Endothelial cell of umbilical vein (primary cell): ENCODE measurements around the gene AXDND1. TPM values are rescaled to one million over a fixed set of nuclear protein-coding genes. Genes with fewer than 3 reads are reported as not detected.

ENCODE experiments used
- BruUV-seq: library from RNA; stranded (reverse); fragments of 400-500 nt; replicated peaks from 2 replicates; lab custom pipeline; 2021; lab: Mats Ljungman, UMichigan
- CTCF ChIA-PET: fragments of 300-600, 350-600 bp; sonication (Branson Sonifier 250); formaldehyde crosslinking; loops from one replicate; lab custom pipeline; 2021; ENCODE audit warnings: antibody characterized with exemption, inconsistent platforms; lab: Charles Lee
- POLR2A ChIA-PET: fragments of 300-600, 350-600 bp; sonication (Branson Sonifier 250); formaldehyde crosslinking; loops from one replicate; lab custom pipeline; 2021; ENCODE audit warnings: antibody characterized with exemption, inconsistent platforms; lab: Charles Lee
- DNase-seq: peaks from one replicate; pipeline ENCODE4 v3.0.0-alpha.2; 2011; ENCODE audit warnings: low read depth, low spot score
- FAIRE-seq: peaks from 2 replicates; lab custom pipeline; 2011; peaks lifted over from hg19 to GRCh38; lab: Jason Lieb, UNC
- H2AFZ ChIP-seq: 2 replicates; pipeline ENCODE4 v1.6.0; 2012; ENCODE audit warnings: low read depth, low read length, control low read depth, inconsistent platforms
- H3K27ac ChIP-seq: 2 replicates; pipeline ENCODE4 v1.5.1; 2011; ENCODE audit warnings: low read depth, mild to moderate bottlenecking, control low read depth, low read length, moderate library complexity; ENCODE audit not compliant: insufficient read depth
- H3K27me3 ChIP-seq, 2 experiments: 2 replicates each; pipeline versions ENCODE4 v1.6.0 to v1.6.1; 2011; ENCODE audit warnings: low read length in 2 of 2, mixed read lengths in 1 of 2; ENCODE audit not compliant: control insufficient read depth in 2 of 2, insufficient read depth in 2 of 2
- H3K36me3 ChIP-seq, 2 experiments: 2 replicates in 1 of 2; 3 replicates in 1 of 2; pipeline ENCODE4 v1.5.1; 2011; ENCODE audit warnings: low read length in 2 of 2, mild to moderate bottlenecking in 1 of 2, moderate library complexity in 1 of 2; ENCODE audit not compliant: control insufficient read depth in 2 of 2, insufficient read depth in 2 of 2; ENCODE audit errors: extremely low read depth in 1 of 2
- H3K4me1 ChIP-seq: 3 replicates; pipeline ENCODE4 v1.5.1; 2011; ENCODE audit warnings: mild to moderate bottlenecking, low read length; ENCODE audit not compliant: control insufficient read depth, insufficient read depth; ENCODE audit errors: extremely low read depth
- H3K4me2 ChIP-seq: 2 replicates; pipeline ENCODE4 v1.6.1; 2011; ENCODE audit warnings: low read length, control low read depth, mixed read lengths; ENCODE audit not compliant: insufficient read depth
- H3K4me3 ChIP-seq, 3 experiments: fragments of 200-600 bp in 1 of 3; sonication (generic), shearing (Covaris generic) in 1 of 3; replicated peaks in 1 of 3; 2 replicates each; pipeline ENCODE4 v1.5.1; 2011 to 2016; ENCODE audit warnings: control low read depth in 3 of 3, low read length in 3 of 3, mild to moderate bottlenecking in 2 of 3, inconsistent platforms in 1 of 3, low read depth in 1 of 3, moderate library complexity in 1 of 3; ENCODE audit not compliant: insufficient read depth in 1 of 3
- H3K79me2 ChIP-seq: 2 replicates; pipeline ENCODE4 v1.6.0; 2012; ENCODE audit warnings: low read length, inconsistent platforms; ENCODE audit not compliant: control insufficient read depth, insufficient read depth
- H3K9ac ChIP-seq: replicated peaks from 2 replicates; pipeline ENCODE3; 2011; ENCODE audit warnings: low read length, control low read depth; ENCODE audit not compliant: insufficient read depth; ENCODE audit errors: extremely low read depth
- H3K9me1 ChIP-seq: replicated peaks from 3 replicates; pipeline ENCODE4 v1.6.0; 2011; ENCODE audit warnings: mild to moderate bottlenecking, low read length; ENCODE audit not compliant: control insufficient read depth, insufficient read depth; ENCODE audit errors: extremely low read depth
- H3K9me3 ChIP-seq: replicated peaks from 2 replicates; pipeline ENCODE4 v1.5.1; 2012; ENCODE audit warnings: low read length, inconsistent platforms; ENCODE audit not compliant: control insufficient read depth, insufficient read depth
- H4K20me1 ChIP-seq: replicated peaks from 2 replicates; pipeline ENCODE3; 2011; ENCODE audit warnings: mild to moderate bottlenecking, low read length; ENCODE audit not compliant: control insufficient read depth, insufficient read depth; ENCODE audit errors: extremely low read depth
- EZH2 ChIP-seq: IDR thresholded peaks from 2 replicates; pipeline ENCODE4 v1.6.1; 2012; ENCODE audit warnings: borderline replicate concordance, low read depth, mild to moderate bottlenecking, moderate library complexity, low read length, inconsistent platforms; ENCODE audit not compliant: severe bottlenecking
- FOS ChIP-seq: IDR thresholded peaks from 2 replicates; pipeline ENCODE4 v1.6.1; 2011; ENCODE audit warnings: mild to moderate bottlenecking, low read length, moderate library complexity, borderline replicate concordance; ENCODE audit not compliant: insufficient read depth
- MAX ChIP-seq: IDR thresholded peaks from 2 replicates; pipeline ENCODE4 v1.6.1; 2011; ENCODE audit not compliant: insufficient read depth, insufficient read length
- MYC ChIP-seq: IDR thresholded peaks from one replicate; pipeline ENCODE4 v1.6.1; 2011; ENCODE audit warnings: mild to moderate bottlenecking, low read depth, low read length
- POLR2A ChIP-seq: IDR thresholded peaks from 2 replicates; pipeline ENCODE4 v1.6.1; 2012; ENCODE audit warnings: low read depth, mild to moderate bottlenecking, control low read depth, low read length
- POLR2AphosphoS5 ChIP-seq: IDR thresholded peaks from 2 replicates; pipeline ENCODE4 v1.6.1; 2012; ENCODE audit warnings: low read depth, mild to moderate bottlenecking, control low read depth, low read length, moderate library complexity; ENCODE audit not compliant: insufficient read depth
- dilution Hi-C: fragments of 300-500 bp; cut with MboI; formaldehyde crosslinking; loops from one replicate; pipeline ENCODE4 v1.15.0; 2019; ENCODE audit warnings: low sequenced_read_pairs; ENCODE audit not compliant: extremely low pct_ligation_motif_present
- intact Hi-C: fragments of 100-400 bp; cut with micrococcal nuclease; formaldehyde crosslinking; loops from one replicate; pipeline ENCODE4 v1.10.0; 2022
- polyA plus RNA-seq, 4 experiments: library from polyadenylated mRNA; depleted of rRNA in 3 of 4; stranded (reverse) in 3 of 4; unstranded in 1 of 4; fragments of >200 nt; gene quantifications; 2 replicates each; pipeline versions ENCODE4 v1.2.1 to v1.2.3, GENCODE V29; 2011 to 2012; ENCODE audit warnings: missing spikeins in 1 of 4
- total RNA-seq: library from RNA; stranded (reverse); gene quantifications from 2 replicates; pipeline ENCODE4 v1.2.3, GENCODE V29; 2021
- TF ChIP-seq, protein P1 (sequence below), 2 donors: IDR thresholded peaks; 1 replicate in 1 of 2; 2 replicates in 1 of 2; pipeline ENCODE4 v1.5.1; 2011; ENCODE audit warnings: low read length in 2 of 2, mild to moderate bottlenecking in 2 of 2, moderate library complexity in 2 of 2, control low read depth in 1 of 2, inconsistent platforms in 1 of 2, low read depth in 1 of 2; ENCODE audit not compliant: insufficient read depth in 1 of 2; ENCODE audit errors: extremely low read depth in 1 of 2

AXDND1 gene
- total and polyA plus RNA-seq, 2 donors (not counting 3 experiments of a cell fraction or from before 2014, with no cell fraction given) = 0.17 TPM; not detected in 1

DNA sequence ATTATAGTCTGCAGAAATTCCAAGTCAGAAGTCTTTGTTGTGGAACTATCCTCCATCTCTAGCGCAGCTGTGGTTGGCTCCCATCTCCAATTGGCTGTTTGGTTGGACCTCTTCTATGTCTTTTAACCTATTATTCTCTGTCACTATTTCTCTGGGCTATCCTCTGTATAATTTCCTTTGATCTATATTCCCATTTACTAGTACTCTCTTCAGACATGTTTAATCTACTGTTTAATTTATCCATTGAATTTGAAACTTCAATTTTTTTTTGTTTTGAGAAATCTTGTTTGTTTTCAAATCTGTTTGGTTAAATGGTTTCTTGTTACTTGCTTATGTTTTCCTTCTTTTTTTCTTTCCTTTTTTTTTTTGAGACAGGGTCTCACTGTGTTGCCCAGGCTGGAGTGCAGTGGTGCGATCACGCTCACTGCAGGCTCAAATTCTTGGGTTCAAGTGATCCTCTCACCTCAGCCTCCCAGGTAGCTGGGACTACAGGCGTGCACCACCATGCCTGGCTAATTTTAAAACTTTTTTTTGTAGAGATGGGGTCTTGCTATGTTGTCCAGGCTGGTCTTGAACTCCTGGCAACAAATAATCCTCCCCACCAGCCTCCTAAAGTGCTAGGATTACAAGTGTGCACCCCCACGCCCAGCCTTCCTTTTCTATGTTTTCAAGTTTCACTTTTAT is 44.1 kb upstream of the AXDND1 start:
- DNase-seq (no peak), FAIRE-seq (no peak)
- H3K4me1 ChIP-seq = no peaks in the 10 kb centered on the region
- H3K4me2 ChIP-seq = no peak overlapping the region
- TF ChIP-seq EZH2 (no peak), MYC (no peak), FOS (no peak), POLR2A (no peak), POLR2AphosphoS5 (no peak), MAX (no peak)
- TF ChIP-seq, protein P1, sequence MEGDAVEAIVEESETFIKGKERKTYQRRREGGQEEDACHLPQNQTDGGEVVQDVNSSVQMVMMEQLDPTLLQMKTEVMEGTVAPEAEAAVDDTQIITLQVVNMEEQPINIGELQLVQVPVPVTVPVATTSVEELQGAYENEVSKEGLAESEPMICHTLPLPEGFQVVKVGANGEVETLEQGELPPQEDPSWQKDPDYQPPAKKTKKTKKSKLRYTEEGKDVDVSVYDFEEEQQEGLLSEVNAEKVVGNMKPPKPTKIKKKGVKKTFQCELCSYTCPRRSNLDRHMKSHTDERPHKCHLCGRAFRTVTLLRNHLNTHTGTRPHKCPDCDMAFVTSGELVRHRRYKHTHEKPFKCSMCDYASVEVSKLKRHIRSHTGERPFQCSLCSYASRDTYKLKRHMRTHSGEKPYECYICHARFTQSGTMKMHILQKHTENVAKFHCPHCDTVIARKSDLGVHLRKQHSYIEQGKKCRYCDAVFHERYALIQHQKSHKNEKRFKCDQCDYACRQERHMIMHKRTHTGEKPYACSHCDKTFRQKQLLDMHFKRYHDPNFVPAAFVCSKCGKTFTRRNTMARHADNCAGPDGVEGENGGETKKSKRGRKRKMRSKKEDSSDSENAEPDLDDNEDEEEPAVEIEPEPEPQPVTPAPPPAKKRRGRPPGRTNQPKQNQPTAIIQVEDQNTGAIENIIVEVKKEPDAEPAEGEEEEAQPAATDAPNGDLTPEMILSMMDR (IDR thresholded peaks at IDR 0.05; ENCODE audit: extremely low read depth in 1 of 2, insufficient read depth in 1 of 2, low read depth in 1 of 2, low read length in 2 of 2) = no peak
- no peak overlapping the region for H3K9ac ChIP-seq
- no peaks in the 10 kb centered on the region for H3K36me3 ChIP-seq
- POLR2A ChIA-PET = no interaction called here
- no peaks in the 10 kb centered on the region for H3K9me1 ChIP-seq
- H3K9me3 ChIP-seq = no peaks in the 10 kb centered on the region
- no peaks in the 10 kb centered on the region for H3K27me3 ChIP-seq
- no TSS peak for BruUV-seq
- no peaks in the 10 kb centered on the region for H4K20me1 ChIP-seq
- CTCF ChIA-PET = no interaction called here
- dilution Hi-C loops (no loop called here), intact Hi-C loops (no loop called here)
- H3K4me3 ChIP-seq = no peak overlapping the region
- H2AFZ ChIP-seq = no peak overlapping the region
- no peak overlapping the region for H3K27ac ChIP-seq
- peaks cover 13% of the 10 kb centered on the region for H3K79me2 ChIP-seq
